Ecto neural progenitor cell (in vitro differentiated cells): ENCODE measurements around the gene GPSM3.
A peak's percentile ranks its signal among the peaks of the same experiment; 100 is the strongest.
"Not testable (repeated sequence)": the region's sequence is repeated elsewhere in the genome, so short reads cannot be mapped to it uniquely, and the experiment has no call there.

Experiments
- DNase-seq: peaks from one replicate; pipeline ENCODE4 v3.0.0-alpha.2; 2018; ENCODE audit warnings: low spot score

The GPSM3 gene

GRCh38 chr6:32202186-32202585 is 9.7 kb upstream of the GPSM3 start:
- no peak for DNase-seq

- no peak for DNase-seq
Observed at GRCh38 chr6:32200711-32201475, 8.4 kb upstream of the GPSM3 start.

GRCh38 chr6:32198866-32199265 is 6.4 kb upstream of the GPSM3 start:
- DNase-seq, result no peak

- no peak for DNase-seq
Observed at GRCh38 chr6:32198345-32198696, 5.9 kb upstream of the GPSM3 start.

GRCh38 chr6:32196682-32197616 is 4.5 kb upstream of the GPSM3 start:
- peak; percentile 62 for DNase-seq

GRCh38 chr6:32195902-32196681 is 3.6 kb upstream of the GPSM3 start:
- DNase-seq, result peak; percentile 92

GRCh38 chr6:32195652-32195901 is 3.1 kb upstream of the GPSM3 start:
- DNase-seq, result peak; percentile 100

- DNase-seq, result no peak
Observed at GRCh38 chr6:32194825-32195651, 2.6 kb upstream of the GPSM3 start.

GRCh38 chr6:32194388-32194787 is 1.9 kb upstream of the GPSM3 start:
- no peak for DNase-seq

- not testable (repeated sequence) for DNase-seq
Observed at GRCh38 chr6:32193096-32193495, 653 bp upstream of the GPSM3 start.

- DNase-seq, result no peak
Observed at GRCh38 chr6:32191696-32192607, 491 bp downstream of the GPSM3 start.

- DNase-seq, result peak; percentile 48
Observed at GRCh38 chr6:32190911-32191677, 1.3 kb downstream of the GPSM3 start.

- peak; percentile 84 for DNase-seq
Observed at GRCh38 chr6:32190054-32190851, 2.2 kb downstream of the GPSM3 start, which contains the start of gene PBX2. TSS of gene PBX2 (minus strand) at chr6:32190202. CDS start at chr6:32189915, 287 bp downstream.

- no peak for DNase-seq
Observed at GRCh38 chr6:32189742-32190053, 2.7 kb downstream of the GPSM3 start.

- DNase-seq, result no peak
Observed at GRCh38 chr6:32189069-32189741, 3.2 kb downstream of the GPSM3 start.

- no peak for DNase-seq
Observed at GRCh38 chr6:32188381-32189068, 3.9 kb downstream of the GPSM3 start.

GRCh38 chr6:32187725-32188380 is 4.6 kb downstream of the GPSM3 start:
- DNase-seq, result not testable (repeated sequence)
